Measurements from ENCODE around the gene CHPF2.

GRCh38 chr7:151278949-151279348, 46.7 kb downstream of the CHPF2 start:
- TF ChIP-seq POLR2A (IDR thresholded peaks at IDR 0.05; ENCODE audit: low read length) (no peak), GATA1 (IDR thresholded peaks at IDR 0.05; ENCODE audit: low read depth, low read length) (no peak)
